Osteoblast (primary cell): ENCODE data around the gene TMEM130. TPM values are rescaled to one million over a fixed set of nuclear protein-coding genes. Genes with fewer than 3 reads are reported as not detected.
"Not testable (repeated sequence)": the region's sequence is repeated elsewhere in the genome, so short reads cannot be mapped to it uniquely, and the experiment has no call there.

Experiments
- DNase-seq: peaks from one replicate; pipeline ENCODE4 v3.0.0; 2011; ENCODE audit warnings: low spot score, mixed read lengths; ENCODE audit not compliant: insufficient read length; ENCODE audit errors: missing footprints
- H2AFZ ChIP-seq: 2 replicates; pipeline ENCODE4 v1.6.0; 2011; ENCODE audit warnings: mild to moderate bottlenecking, low read length
- H3K27ac ChIP-seq: 2 replicates; pipeline ENCODE4 v1.5.1; 2011; ENCODE audit warnings: mild to moderate bottlenecking, low read depth, low read length, moderate library complexity
- H3K27me3 ChIP-seq: 2 replicates; pipeline ENCODE4 v1.6.0; 2012; ENCODE audit warnings: mild to moderate bottlenecking, control low read depth, inconsistent platforms, low read length, moderate library complexity; ENCODE audit not compliant: insufficient read depth
- H3K36me3 ChIP-seq: 2 replicates; pipeline ENCODE4 v1.5.1; 2011; ENCODE audit warnings: mild to moderate bottlenecking, low read length, control low read depth, moderate library complexity; ENCODE audit not compliant: insufficient read depth
- H3K4me1 ChIP-seq: 2 replicates; pipeline ENCODE4 v1.5.1; 2011; ENCODE audit warnings: mild to moderate bottlenecking, low read length, control low read depth, moderate library complexity; ENCODE audit not compliant: insufficient read depth
- H3K4me2 ChIP-seq: 2 replicates; pipeline ENCODE4 v1.6.0; 2011; ENCODE audit warnings: mild to moderate bottlenecking, low read length; ENCODE audit not compliant: insufficient read depth
- H3K4me3 ChIP-seq: fragments of 200-600 bp; sonication (generic); 3 replicates; pipeline ENCODE4 v1.5.1; 2012; ENCODE audit warnings: mild to moderate bottlenecking, low read length, inconsistent platforms; ENCODE audit not compliant: insufficient read depth
- H3K79me2 ChIP-seq: 2 replicates; pipeline ENCODE4 v1.6.0; 2012; ENCODE audit warnings: mild to moderate bottlenecking, low read length, control low read depth, inconsistent platforms; ENCODE audit not compliant: insufficient read depth
- H3K9me3 ChIP-seq: 2 replicates; pipeline ENCODE4 v1.5.1; 2011; ENCODE audit warnings: low read depth, low read length, control low read depth
- H4K20me1 ChIP-seq: 2 replicates; pipeline ENCODE4 v1.6.0; 2012; ENCODE audit warnings: mild to moderate bottlenecking, low read length, control low read depth; ENCODE audit not compliant: insufficient read depth
- CTCF ChIP-seq: IDR thresholded peaks from 2 replicates; pipeline ENCODE4 v1.5.1; 2011; ENCODE audit warnings: mild to moderate bottlenecking, low read depth, low read length, moderate library complexity; ENCODE audit errors: extremely low read depth
- total RNA-seq: library from RNA; depleted of rRNA; stranded (reverse); fragments of >200 nt; gene quantifications from 2 replicates; pipeline ENCODE4 v1.2.3, GENCODE V29; 2012

TMEM130 gene
- total RNA-seq, 1 donor: 1.1 TPM

- Histone ChIP-seq H3K4me1 (peaks cover 11% of the 10 kb centered on the region), H3K4me3 (no peak overlapping the region), H3K36me3 (no peaks in the 10 kb centered on the region), H3K27ac (no peak overlapping the region), H3K79me2 (no peaks in the 10 kb centered on the region), H3K9me3 (peaks cover 7% of the 10 kb centered on the region), H2AFZ (no peak overlapping the region), H4K20me1 (no peaks in the 10 kb centered on the region), H3K27me3 (peaks cover 3% of the 10 kb centered on the region), H3K4me2 (no peak overlapping the region)
- no peak for TF ChIP-seq CTCF
- DNase-seq: no peak
These were observed 20.9 kb downstream of the TMEM130 start for GRCh38 chr7:98848918-98849317.

- H4K20me1 ChIP-seq, H3K79me2 ChIP-seq, H3K4me3 ChIP-seq, DNase-seq, H2AFZ ChIP-seq, H3K9me3 ChIP-seq, H3K4me2 ChIP-seq, H3K27ac ChIP-seq, H3K36me3 ChIP-seq, H3K27me3 ChIP-seq: not testable (repeated sequence)
- peaks cover 19% of the 10 kb centered on the region for H3K4me1 ChIP-seq
These were observed 27.3 kb downstream of the TMEM130 start for GRCh38 chr7:98842552-98842951.

- TF ChIP-seq CTCF: peak; percentile 88
- H3K9me3 ChIP-seq: no peaks in the 10 kb centered on the region
- H2AFZ ChIP-seq: no peak overlapping the region
- H3K4me3 ChIP-seq: no peak overlapping the region
- peak overlapping the region; percentile 58 for H3K4me2 ChIP-seq
- no peaks in the 10 kb centered on the region for H3K36me3 ChIP-seq
- peak; percentile 94 for DNase-seq
- no peaks in the 10 kb centered on the region for H4K20me1 ChIP-seq
- H3K27me3 ChIP-seq: peaks cover 3% of the 10 kb centered on the region
- H3K4me1 ChIP-seq: peaks cover 19% of the 10 kb centered on the region
- peak overlapping the region; percentile 19 for H3K27ac ChIP-seq
- no peaks in the 10 kb centered on the region for H3K79me2 ChIP-seq
These were observed 28.4 kb downstream of the TMEM130 start for GRCh38 chr7:98841179-98841997.

- peak; percentile 90 for DNase-seq
- H3K9me3 ChIP-seq: no peaks in the 10 kb centered on the region
- H2AFZ ChIP-seq: no peak overlapping the region
- no peaks in the 10 kb centered on the region for H3K36me3 ChIP-seq
- no peak overlapping the region for H3K4me3 ChIP-seq
- TF ChIP-seq CTCF: no peak
- H3K4me1 ChIP-seq: peaks cover 19% of the 10 kb centered on the region
- no peaks in the 10 kb centered on the region for H3K79me2 ChIP-seq
- H4K20me1 ChIP-seq: no peaks in the 10 kb centered on the region
- H3K4me2 ChIP-seq: peak overlapping the region; percentile 58
- peaks cover 3% of the 10 kb centered on the region for H3K27me3 ChIP-seq
- no peak overlapping the region for H3K27ac ChIP-seq
These were observed 29.1 kb downstream of the TMEM130 start for GRCh38 chr7:98840722-98841121.
